IMR-90 (cell line): Measurements from ENCODE around the gene CNOT3. TPM values are rescaled to one million over a fixed set of nuclear protein-coding genes. Genes with fewer than 3 reads are reported as not detected.

ENCODE experiments used
- ATAC-seq: fragments of 200-7000 bp; cut with Tn5 transposase; 2 replicates; pipeline ENCODE4 v1.9.1; 2020; ENCODE audit warnings: low read depth, mild to moderate bottlenecking, moderate library complexity
- BruUV-seq: library from RNA; stranded (reverse); fragments of 400-500 nt; replicated peaks from 2 replicates; lab custom pipeline; 2021; lab: Mats Ljungman, UMichigan
- CTCF ChIA-PET: fragments of 300-600 bp; formaldehyde crosslinking; extraction: SDS; loops from one replicate; lab custom pipeline; 2021; ENCODE audit warnings: antibody characterized with exemption; lab: Yijun Ruan, JAX
- POLR2A ChIA-PET: fragments of 300-600 bp; sonication (Branson Sonifier 250); formaldehyde crosslinking; loops from one replicate; lab custom pipeline; 2022; ENCODE audit warnings: antibody characterized with exemption; ENCODE audit not compliant: unreplicated experiment; lab: Charles Lee
- DNase-seq: peaks from one replicate; pipeline ENCODE4 v3.0.0; 2013
- H2AFZ ChIP-seq: replicated peaks from 2 replicates; pipeline ENCODE3; 2013; ENCODE audit warnings: low read length, mild to moderate bottlenecking; ENCODE audit not compliant: poor library complexity
- H2AK5ac ChIP-seq: 2 replicates; pipeline ENCODE4 v1.6.1; 2013; ENCODE audit warnings: low read depth, low read length, inconsistent platforms
- H2AK9ac ChIP-seq: replicated peaks from 2 replicates; pipeline ENCODE3; 2013; ENCODE audit warnings: mild to moderate bottlenecking, low read depth, low read length, moderate library complexity; ENCODE audit not compliant: poor library complexity
- H2BK120ac ChIP-seq: 2 replicates; pipeline ENCODE4 v1.6.1; 2013; ENCODE audit warnings: low read depth, low read length, inconsistent platforms
- H2BK15ac ChIP-seq: 3 replicates; pipeline ENCODE4 v1.6.1; 2013; ENCODE audit warnings: low read depth, low read length, inconsistent platforms
- H2BK20ac ChIP-seq: 2 replicates; pipeline ENCODE4 v1.6.1; 2013; ENCODE audit warnings: low read depth, mild to moderate bottlenecking, inconsistent platforms, low read length, moderate library complexity
- H2BK5ac ChIP-seq: 2 replicates; pipeline ENCODE4 v1.6.1; 2013; ENCODE audit warnings: mild to moderate bottlenecking, low read depth, low read length, inconsistent platforms; ENCODE audit not compliant: poor library complexity, severe bottlenecking
- H3K14ac ChIP-seq: replicated peaks from 2 replicates; pipeline ENCODE4 v1.6.1; 2013; ENCODE audit warnings: low read depth, low read length, inconsistent platforms
- H3K18ac ChIP-seq: 2 replicates; pipeline ENCODE4 v1.6.1; 2013; ENCODE audit warnings: low read depth, low read length, control low read depth
- H3K23ac ChIP-seq: 2 replicates; pipeline ENCODE4 v1.6.1; 2013; ENCODE audit warnings: low read depth, low read length, inconsistent platforms
- H3K27ac ChIP-seq: 2 replicates; pipeline ENCODE4 v1.5.1; 2013; ENCODE audit warnings: mild to moderate bottlenecking, control low read depth, low read length; ENCODE audit not compliant: insufficient read depth
- H3K27me3 ChIP-seq: 2 replicates; pipeline ENCODE4 v1.6.1; 2013; ENCODE audit warnings: low read length; ENCODE audit not compliant: control insufficient read depth, insufficient read depth
- H3K36me3 ChIP-seq: 2 replicates; pipeline ENCODE4 v1.6.1; 2013; ENCODE audit warnings: low read length, mixed read lengths; ENCODE audit not compliant: control insufficient read depth, insufficient read depth
- H3K4ac ChIP-seq: 2 replicates; pipeline ENCODE4 v1.6.1; 2013; ENCODE audit warnings: low read depth, low read length, inconsistent platforms
- H3K4me1 ChIP-seq: 2 replicates; pipeline ENCODE4 v1.6.1; 2013; ENCODE audit warnings: low read length, mixed read lengths; ENCODE audit not compliant: control insufficient read depth, insufficient read depth
- H3K4me2 ChIP-seq: 2 replicates; pipeline ENCODE4 v1.6.1; 2013; ENCODE audit warnings: low read depth, mild to moderate bottlenecking, control low read depth, low read length, moderate library complexity
- H3K4me3 ChIP-seq: 2 replicates; pipeline ENCODE4 v1.5.1; 2013; ENCODE audit warnings: low read depth, mild to moderate bottlenecking, control low read depth, low read length, moderate library complexity; ENCODE audit not compliant: insufficient read depth
- H3K56ac ChIP-seq: 2 replicates; pipeline ENCODE4 v1.6.1; 2013; ENCODE audit warnings: low read length, inconsistent platforms; ENCODE audit not compliant: insufficient read depth; ENCODE audit errors: extremely low read depth
- H3K79me1 ChIP-seq, 2 experiments: 2 replicates each; pipeline ENCODE4 v1.6.1; 2013; ENCODE audit warnings: low read length in 2 of 2, inconsistent platforms in 1 of 2, low read depth in 1 of 2
- H3K9ac ChIP-seq: 2 replicates; pipeline ENCODE4 v1.6.1; 2013; ENCODE audit warnings: low read depth, low read length, control low read depth
- H3K9me1 ChIP-seq: 2 replicates; pipeline ENCODE4 v1.6.1; 2013; ENCODE audit warnings: low read length, inconsistent platforms; ENCODE audit not compliant: insufficient read depth
- H3K9me3 ChIP-seq: 2 replicates; pipeline ENCODE4 v1.6.1; 2013; ENCODE audit warnings: low read length; ENCODE audit not compliant: control insufficient read depth, insufficient read depth
- H4K20me1 ChIP-seq: 2 replicates; pipeline ENCODE4 v1.6.1; 2013; ENCODE audit warnings: low read length, inconsistent platforms; ENCODE audit not compliant: insufficient read depth
- H4K5ac ChIP-seq: 2 replicates; pipeline ENCODE4 v1.6.1; 2013; ENCODE audit warnings: mild to moderate bottlenecking, low read depth, low read length, control low read depth
- H4K8ac ChIP-seq, 2 experiments: 2 replicates each; pipeline ENCODE4 v1.6.1; 2013; ENCODE audit warnings: low read depth in 2 of 2, low read length in 2 of 2, control low read depth in 1 of 2, inconsistent platforms in 1 of 2
- H4K91ac ChIP-seq: 2 replicates; pipeline ENCODE4 v1.6.1; 2013; ENCODE audit warnings: low read depth, low read length, inconsistent platforms; ENCODE audit not compliant: insufficient read depth
- BHLHE40 ChIP-seq: fragments of 150-350 bp; IDR thresholded peaks from 2 replicates; pipeline ENCODE4 v1.6.1; 2016; ENCODE audit warnings: mild to moderate bottlenecking, low read depth, low read length
- CEBPB ChIP-seq: IDR thresholded peaks from 2 replicates; pipeline ENCODE4 v1.6.1; 2012; ENCODE audit warnings: low read depth, low read length, improper control_type of control experiment
- CHD1 ChIP-seq: IDR thresholded peaks from 2 replicates; pipeline ENCODE4 v1.6.1; 2012; ENCODE audit warnings: low read depth, low read length, improper control_type of control experiment
- ELK1 ChIP-seq: fragments of 150-350 bp; IDR thresholded peaks from 2 replicates; pipeline ENCODE4 v1.6.1; 2016; ENCODE audit warnings: low read depth, mild to moderate bottlenecking, low read length, moderate library complexity, borderline replicate concordance
- MAZ ChIP-seq: IDR thresholded peaks from 2 replicates; pipeline ENCODE4 v1.6.1; 2012; ENCODE audit warnings: low read depth, mild to moderate bottlenecking, low read length, improper control_type of control experiment, moderate library complexity, borderline replicate concordance
- MXI1 ChIP-seq: IDR thresholded peaks from 2 replicates; pipeline ENCODE4 v1.6.1; 2012; ENCODE audit warnings: low read depth, mild to moderate bottlenecking, low read length, moderate library complexity, borderline replicate concordance
- NFE2L2 ChIP-seq: fragments of 150-350 bp; IDR thresholded peaks from 2 replicates; pipeline ENCODE4 v1.6.1; 2016; ENCODE audit warnings: low read depth, mild to moderate bottlenecking, low read length
- RFX5 ChIP-seq: IDR thresholded peaks from 2 replicates; pipeline ENCODE4 v1.8.0; 2012; ENCODE audit warnings: low read depth, mild to moderate bottlenecking, low read length, moderate library complexity
- USF2 ChIP-seq: fragments of 150-350 bp; IDR thresholded peaks from 2 replicates; pipeline ENCODE4 v1.6.1; 2017; ENCODE audit warnings: mild to moderate bottlenecking, antibody characterized with exemption, low read length, low read depth
- whole genome bisulfite sequencing, 2 experiments: methylation state at CpG; one replicate each; pipeline versions ENCODE4 v1.1.5 to v1.1.7; 2013; ENCODE audit warnings: missing lambda C conversion rate in 2 of 2; ENCODE audit not compliant: insufficient read length in 1 of 2; ENCODE audit errors: extremely low coverage in 2 of 2; 5-methylcytosine and 5-hydroxymethylcytosine counted together
- dilution Hi-C: fragments of 300-500 bp; cut with HindIII; formaldehyde crosslinking; loops from one replicate; pipeline ENCODE4 v1.14.3; 2018; ENCODE audit warnings: low sequenced_read_pairs; ENCODE audit not compliant: unreplicated experiment
- in situ Hi-C: fragments of 300-500 bp; cut with MboI; formaldehyde crosslinking; loops from 3 replicates; pipeline ENCODE4 v1.14.3; 2019; ENCODE audit warnings: low sequenced_read_pairs, inconsistent platforms, mixed read lengths
- intact Hi-C: fragments of 100-400 bp; cut with micrococcal nuclease; formaldehyde crosslinking; loops from 2 replicates; pipeline ENCODE4 v1.10.0; 2022
- polyA plus RNA-seq, 3 experiments: library from polyadenylated mRNA; depleted of rRNA; stranded (reverse); fragments of >200 nt; gene quantifications; 2 replicates each; pipeline ENCODE4 v1.2.3, GENCODE V29; 2012; ENCODE audit warnings: low replicate concordance in 1 of 3
- total RNA-seq: library from RNA; depleted of rRNA; stranded (reverse); fragments of >200 nt; gene quantifications from 2 replicates; pipeline ENCODE4 v1.2.3, GENCODE V29; 2012

Gene CNOT3
- total and polyA plus RNA-seq, 2 of the 4 experiments (the other 2 are of a cell fraction): 5.4 to 26.7 TPM

- in situ Hi-C loops: loop anchor here (25.0 kb wide), 1 partner anchor 1528 kb away; the partner anchor contains the start of gene U2AF2
Measured at GRCh38 chr19:54133957-54134590, 3.5 kb upstream of the CNOT3 start.

More at GRCh38 chr19:54133957-54134590, 3.5 kb upstream of the CNOT3 start:
- Histone ChIP-seq H3K56ac (no peak overlapping the region), H3K23ac (no peak overlapping the region), H2AK5ac (no peak overlapping the region), H3K18ac (no peak overlapping the region), H2AK9ac (no peak overlapping the region), H4K20me1 (peaks cover 10% of the 10 kb centered on the region; the same call in 1 of the 2 replicates), H2BK120ac (no peak overlapping the region), H3K9me1 (peaks cover 4% of the 10 kb centered on the region; the same call in 1 of the 2 replicates), H3K79me1 (peaks cover 0 to 7% of the 10 kb centered on the region in 2 experiments; a peak in 1 of 4 replicates), H3K9ac (no peak overlapping the region), H3K4me1 (peaks cover 10% of the 10 kb centered on the region), H2BK15ac (no peak overlapping the region), H2AFZ (no peak overlapping the region), H3K27me3 (no peaks in the 10 kb centered on the region), H3K4ac (no peak overlapping the region), H4K5ac (no peak overlapping the region), H4K91ac (no peak overlapping the region), H3K36me3 (peaks cover 16% of the 10 kb centered on the region), H3K14ac (no peak overlapping the region), H3K4me3 (no peak overlapping the region), H3K9me3 (no peaks in the 10 kb centered on the region), H2BK5ac (no peak overlapping the region), H2BK20ac (no peak overlapping the region), H3K4me2 (no peak overlapping the region), H3K27ac (no peak overlapping the region), H4K8ac (no peak overlapping the region)
- WGBS, 2 experiments: 65% methylated on average over 2 of the region's 2 CpGs; no CpG with 5 or more reads in 1 of the 2 experiments
- ChIA-PET POLR2A (no interaction called here), CTCF (no interaction called here)
- DNase-seq (no peak), ATAC-seq (no peak)
- dilution Hi-C loops: no loop called here
- intact Hi-C loops: no loop called here
- BruUV-seq: no TSS peak
- TF ChIP-seq BHLHE40: no peak
- TF ChIP-seq CHD1: no peak
- no peak for TF ChIP-seq USF2
- no peak for TF ChIP-seq ELK1
- no peak for TF ChIP-seq MXI1
- no peak for TF ChIP-seq MAZ
- TF ChIP-seq CEBPB: no peak
- TF ChIP-seq NFE2L2: no peak
- TF ChIP-seq RFX5: no peak
